Endodermal cell (in vitro differentiated cells): ENCODE results near the gene SELENOH. TPM values are rescaled to one million over a fixed set of nuclear protein-coding genes. Genes with fewer than 3 reads are reported as not detected.

ENCODE experiments used
- DNase-seq: peaks from one replicate; pipeline ENCODE4 v3.0.0-alpha.2; 2017
- H3K27ac ChIP-seq: 2 replicates; pipeline ENCODE4 v1.5.1; 2013; ENCODE audit warnings: mild to moderate bottlenecking, low read depth, low read length, moderate library complexity
- H3K27me3 ChIP-seq: 2 replicates; pipeline ENCODE4 v1.6.1; 2013; ENCODE audit warnings: mild to moderate bottlenecking, low read length, moderate library complexity; ENCODE audit not compliant: insufficient read depth, control insufficient read depth, poor library complexity, severe bottlenecking
- H3K36me3 ChIP-seq: 2 replicates; pipeline ENCODE4 v1.7.0; 2013; ENCODE audit warnings: mild to moderate bottlenecking, low read length, moderate library complexity; ENCODE audit not compliant: control insufficient read depth, insufficient read depth
- H3K4me1 ChIP-seq: one replicate; pipeline ENCODE4 v1.7.0; 2013; ENCODE audit warnings: low read length; ENCODE audit not compliant: control insufficient read depth, insufficient read depth
- H3K4me3 ChIP-seq: 2 replicates; pipeline ENCODE4 v1.5.1; 2013; ENCODE audit warnings: mild to moderate bottlenecking, low read length, moderate library complexity
- H3K9ac ChIP-seq: 2 replicates; pipeline ENCODE4 v1.6.1; 2013; ENCODE audit warnings: mild to moderate bottlenecking, low read length, moderate library complexity; ENCODE audit not compliant: poor library complexity, severe bottlenecking; ENCODE audit errors: extremely low read depth
- H3K9me3 ChIP-seq: 2 replicates; pipeline ENCODE4 v1.6.1; 2013; ENCODE audit warnings: mild to moderate bottlenecking, low read length, moderate library complexity; ENCODE audit not compliant: control insufficient read depth
- H3K27ac Mint-ChIP-seq: 2 replicates; pipeline ENCODE4 v1.8.0; 2020; ENCODE audit warnings: mixed read lengths
- H3K27me3 Mint-ChIP-seq: 2 replicates; pipeline ENCODE4 v1.8.0; 2021; ENCODE audit warnings: mild to moderate bottlenecking, mixed read lengths; ENCODE audit not compliant: insufficient read depth
- H3K36me3 Mint-ChIP-seq: 2 replicates; pipeline ENCODE4 v1.8.0; 2020; ENCODE audit warnings: low read depth, mixed read lengths
- H3K4me1 Mint-ChIP-seq: 2 replicates; pipeline ENCODE4 v1.8.0; 2020; ENCODE audit warnings: mixed read lengths
- H3K4me3 Mint-ChIP-seq: 2 replicates; pipeline ENCODE4 v1.8.0; 2020; ENCODE audit warnings: mild to moderate bottlenecking, moderate library complexity, mixed read lengths
- H3K9me3 Mint-ChIP-seq: 2 replicates; pipeline ENCODE4 v1.8.0; 2020; ENCODE audit warnings: mild to moderate bottlenecking, mixed read lengths
- WGBS, 2 experiments: methylation state at CpG; one replicate each; pipeline versions ENCODE4 v1.1.5 to v1.1.7; 2013; ENCODE audit warnings: missing lambda C conversion rate in 2 of 2, mixed read lengths in 1 of 2; ENCODE audit not compliant: insufficient coverage in 1 of 2, insufficient read length in 1 of 2; 5-methylcytosine and 5-hydroxymethylcytosine counted together
- total RNA-seq, 2 donors: library from RNA; stranded (reverse); fragmentation: NEBNext Ultra II Directional in 1 of 2; extraction: Animal tissue kit (Norgen Biotek cat#: 25700) in 1 of 2; gene quantifications; 2 replicates in 1 of 2; 3 replicates in 1 of 2; pipeline ENCODE4 v1.2.1, GENCODE V29; 2021
- TF ChIP-seq, protein P1 (sequence below): fragments of 200-600 bp; sonication (generic); conservative IDR thresholded peaks from 2 replicates; pipeline ENCODE4 v1.5.0; 2021; ENCODE audit warnings: antibody characterized with exemption, mild to moderate bottlenecking

SELENOH gene
- total RNA-seq, 2 donors from 2014 or later: 213 to 226 TPM

DNA sequence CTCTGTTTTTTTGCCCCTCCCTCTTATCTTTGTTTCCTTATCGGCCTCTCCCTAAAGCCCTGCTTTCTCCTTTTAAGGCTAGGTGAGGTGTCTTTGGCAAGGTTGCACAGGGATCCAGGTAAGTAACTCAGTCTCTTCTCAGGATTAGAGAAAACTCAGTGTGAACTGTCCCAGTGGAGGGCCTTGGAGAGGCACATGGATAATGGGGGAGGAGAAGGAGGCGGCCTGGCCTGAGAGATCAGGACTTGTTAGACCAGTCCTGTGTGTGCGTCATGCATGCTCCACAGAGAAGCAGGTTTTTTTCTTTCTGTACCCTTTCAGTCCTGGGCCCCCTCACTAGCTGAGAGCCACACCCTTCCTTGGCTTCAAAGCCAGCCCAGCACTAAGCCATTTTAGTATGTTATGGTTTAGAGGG is 40.2 kb downstream of the SELENOH start:
- Histone ChIP-seq H3K36me3 (peaks cover 4% of the 10 kb centered on the region), H3K4me1 (peaks cover 31% of the 10 kb centered on the region), H3K9ac (peak overlapping the region; percentile 58), H3K4me3 (no peak overlapping the region), H3K9me3 (no peaks in the 10 kb centered on the region), H3K27ac (peak overlapping the region; percentile 62), H3K27me3 (no peaks in the 10 kb centered on the region)
- H3K36me3 Mint-ChIP-seq: peaks cover 22% of the 10 kb centered on the region
- 57 to 77% methylated on average over 1 to 2 of the region's 3 CpGs for WGBS, 2 experiments
- peak overlapping the region; percentile 49 for H3K4me3 Mint-ChIP-seq
- TF ChIP-seq, protein P1, sequence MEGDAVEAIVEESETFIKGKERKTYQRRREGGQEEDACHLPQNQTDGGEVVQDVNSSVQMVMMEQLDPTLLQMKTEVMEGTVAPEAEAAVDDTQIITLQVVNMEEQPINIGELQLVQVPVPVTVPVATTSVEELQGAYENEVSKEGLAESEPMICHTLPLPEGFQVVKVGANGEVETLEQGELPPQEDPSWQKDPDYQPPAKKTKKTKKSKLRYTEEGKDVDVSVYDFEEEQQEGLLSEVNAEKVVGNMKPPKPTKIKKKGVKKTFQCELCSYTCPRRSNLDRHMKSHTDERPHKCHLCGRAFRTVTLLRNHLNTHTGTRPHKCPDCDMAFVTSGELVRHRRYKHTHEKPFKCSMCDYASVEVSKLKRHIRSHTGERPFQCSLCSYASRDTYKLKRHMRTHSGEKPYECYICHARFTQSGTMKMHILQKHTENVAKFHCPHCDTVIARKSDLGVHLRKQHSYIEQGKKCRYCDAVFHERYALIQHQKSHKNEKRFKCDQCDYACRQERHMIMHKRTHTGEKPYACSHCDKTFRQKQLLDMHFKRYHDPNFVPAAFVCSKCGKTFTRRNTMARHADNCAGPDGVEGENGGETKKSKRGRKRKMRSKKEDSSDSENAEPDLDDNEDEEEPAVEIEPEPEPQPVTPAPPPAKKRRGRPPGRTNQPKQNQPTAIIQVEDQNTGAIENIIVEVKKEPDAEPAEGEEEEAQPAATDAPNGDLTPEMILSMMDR: no peak
- peak; percentile 94 for DNase-seq
- no peaks in the 10 kb centered on the region for H3K27me3 Mint-ChIP-seq
- no peaks in the 10 kb centered on the region for H3K9me3 Mint-ChIP-seq
- peaks cover 74% of the 10 kb centered on the region for H3K4me1 Mint-ChIP-seq
- H3K27ac Mint-ChIP-seq: peak overlapping the region; percentile 100

- H3K4me3 Mint-ChIP-seq: no peak overlapping the region
- H3K36me3 Mint-ChIP-seq: peaks cover 26% of the 10 kb centered on the region
- no peaks in the 10 kb centered on the region for H3K27me3 Mint-ChIP-seq
- peak overlapping the region; percentile 21 for H3K27ac Mint-ChIP-seq
- H3K4me3 ChIP-seq: no peak overlapping the region
- WGBS, 2 experiments: 83 to 92% methylated on average over 1 to 2 of the region's 2 CpGs
- peaks cover 16% of the 10 kb centered on the region for H3K36me3 ChIP-seq
- peaks cover 15% of the 10 kb centered on the region for H3K4me1 ChIP-seq
- no peak overlapping the region for H3K27ac ChIP-seq
- no peak for DNase-seq
- no peaks in the 10 kb centered on the region for H3K9me3 Mint-ChIP-seq
- TF ChIP-seq, protein P1: no peak
- H3K9me3 ChIP-seq: no peaks in the 10 kb centered on the region
- no peaks in the 10 kb centered on the region for H3K27me3 ChIP-seq
- no peak overlapping the region for H3K9ac ChIP-seq
- H3K4me1 Mint-ChIP-seq: peaks cover 62% of the 10 kb centered on the region
These were observed 43.8 kb downstream of the SELENOH start for GRCh38 chr11:57785072-57785471.

- no peak overlapping the region for H3K27ac Mint-ChIP-seq
- 97 to 100% methylated on average over 2 to 3 of the region's 4 CpGs for WGBS, 2 experiments
- no peak overlapping the region for H3K9ac ChIP-seq
- H3K36me3 Mint-ChIP-seq: peaks cover 34% of the 10 kb centered on the region
- H3K4me3 Mint-ChIP-seq: no peak overlapping the region
- peaks cover 22% of the 10 kb centered on the region for H3K36me3 ChIP-seq
- H3K4me1 Mint-ChIP-seq: peaks cover 57% of the 10 kb centered on the region
- peaks cover 11% of the 10 kb centered on the region for H3K4me1 ChIP-seq
- H3K27ac ChIP-seq: no peak overlapping the region
- H3K9me3 ChIP-seq: no peaks in the 10 kb centered on the region
- no peak for DNase-seq
- no peaks in the 10 kb centered on the region for H3K9me3 Mint-ChIP-seq
- no peaks in the 10 kb centered on the region for H3K27me3 Mint-ChIP-seq
- H3K27me3 ChIP-seq: no peaks in the 10 kb centered on the region
- TF ChIP-seq, protein P1: no peak
- no peak overlapping the region for H3K4me3 ChIP-seq
These were observed 45.1 kb downstream of the SELENOH start for GRCh38 chr11:57786436-57786835.
